Forelimb muscle (tissue), 1 donor: ENCODE measurements around the gene ARAP1. TPM values are rescaled to one million over a fixed set of nuclear protein-coding genes. Genes with fewer than 3 reads are reported as not detected.

ENCODE experiments used
- DNase-seq: peaks from one replicate; pipeline ENCODE4 v3.0.0-alpha.2; 2013; ENCODE audit warnings: low read depth
- polyA plus RNA-seq: library from polyadenylated mRNA; unstranded; fragments of 120-200 nt; gene quantifications from one replicate; pipeline ENCODE4 v1.2.1, GENCODE V29; 2013; ENCODE audit not compliant: insufficient read length

ARAP1 gene
- polyA plus RNA-seq, 1 donor: 55.3 TPM

DNA sequence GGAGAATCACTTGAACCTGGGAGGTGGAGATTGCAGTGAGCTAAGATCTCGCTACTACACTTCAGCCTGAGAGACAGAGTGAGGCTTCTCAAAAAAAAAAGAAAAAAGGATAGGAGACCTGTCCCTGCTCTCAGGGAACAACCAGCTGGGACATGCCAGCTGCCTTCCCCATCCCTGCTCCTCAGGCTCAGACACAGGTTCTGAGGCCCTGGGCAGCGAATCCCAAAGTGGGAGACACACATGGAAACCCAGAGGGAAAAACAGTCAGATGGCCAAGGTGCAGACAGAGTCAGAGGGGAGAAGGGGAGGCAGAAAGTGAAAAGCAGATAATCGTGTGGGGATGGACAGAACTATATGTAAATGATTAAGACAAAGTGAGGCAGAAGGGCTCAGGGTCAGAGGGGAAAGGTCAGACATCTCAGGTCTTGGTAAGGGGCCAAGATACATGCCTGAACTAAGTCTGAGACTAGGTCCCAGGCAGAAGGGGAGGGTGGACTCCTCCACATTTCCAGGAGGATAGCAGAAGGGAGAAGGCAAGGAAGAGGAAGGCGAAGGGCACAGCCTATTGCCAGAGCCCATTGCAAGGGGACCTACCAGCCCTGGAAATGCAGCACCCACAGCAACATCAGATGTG is 27.4 kb upstream of the ARAP1 start:
- DNase-seq: no peak

DNA sequence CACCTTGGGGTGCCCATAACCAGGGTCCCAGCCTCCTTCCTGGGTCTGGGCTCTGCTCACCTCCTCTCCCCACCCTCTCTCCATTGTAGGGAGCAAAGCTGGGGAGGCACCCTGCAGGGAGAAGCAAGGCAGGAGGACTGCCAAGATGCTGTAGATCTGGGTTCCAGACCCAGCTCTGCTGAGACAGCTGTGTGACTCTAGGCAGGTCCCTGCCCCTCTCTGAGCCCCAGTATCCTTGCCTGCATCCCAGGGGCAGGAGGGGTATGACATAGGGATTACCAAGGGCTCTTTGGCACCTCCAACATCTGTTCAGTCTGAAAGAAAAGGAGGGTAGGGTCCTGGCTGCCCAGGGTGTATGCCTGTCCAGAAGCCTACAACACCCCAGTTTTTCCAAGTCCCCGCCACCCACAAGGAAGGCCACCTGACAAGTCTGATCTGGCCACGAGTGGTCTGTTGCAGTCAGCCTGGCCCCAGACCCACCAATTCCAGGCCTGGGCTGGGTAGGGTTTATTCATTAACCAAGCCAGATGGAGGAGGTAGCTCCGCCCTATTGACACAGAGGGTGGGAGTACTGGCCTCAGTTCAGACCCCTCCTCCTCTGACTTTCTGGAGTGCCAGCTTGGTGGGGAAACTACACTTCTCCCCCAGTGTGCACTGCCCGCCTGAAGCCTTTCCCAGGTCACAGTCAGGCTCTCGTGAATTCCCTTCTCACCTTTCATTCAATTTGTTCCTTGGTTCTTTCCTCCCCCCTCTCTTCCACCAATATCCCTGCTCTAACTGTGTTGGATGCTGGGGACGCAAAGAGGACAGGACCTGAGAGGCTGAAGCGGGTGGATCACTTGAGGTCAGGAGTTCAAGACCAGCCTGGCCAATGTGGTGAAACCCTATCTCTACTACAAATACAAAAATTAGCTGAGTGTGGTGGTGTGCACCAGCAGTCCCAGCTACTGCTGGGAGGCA is 26.6 kb upstream of the ARAP1 start:
- no peak for DNase-seq

DNA sequence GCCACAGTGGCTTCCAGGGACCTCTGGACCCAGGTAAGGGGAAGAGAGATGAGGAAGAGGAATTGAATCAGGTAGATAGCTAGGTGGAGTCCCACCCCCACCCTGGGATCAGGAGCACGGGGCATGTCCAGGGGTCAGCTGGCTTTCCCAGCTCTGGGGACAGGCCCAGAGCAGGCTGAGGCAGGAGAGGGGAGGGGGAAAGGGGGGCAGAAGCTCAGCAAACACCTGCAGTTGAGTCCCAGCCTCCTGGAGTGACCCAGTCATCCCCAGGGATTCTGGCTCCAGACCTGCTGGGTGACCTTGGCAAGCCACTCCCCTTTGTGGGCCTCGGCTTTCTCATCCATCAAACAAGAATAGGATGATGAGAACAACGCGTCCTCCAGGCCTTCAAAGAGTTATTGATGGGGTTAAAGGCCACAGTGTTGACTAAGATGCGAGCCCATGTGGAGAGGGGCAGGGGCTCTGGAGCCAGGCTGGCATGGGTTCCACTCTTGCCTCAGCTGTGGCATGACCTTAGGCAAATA is 25.6 kb upstream of the ARAP1 start:
- no peak for DNase-seq

- DNase-seq: no peak
These were observed 24.9 kb upstream of the ARAP1 start for GRCh38 chr11:72776844-72777754.

DNA sequence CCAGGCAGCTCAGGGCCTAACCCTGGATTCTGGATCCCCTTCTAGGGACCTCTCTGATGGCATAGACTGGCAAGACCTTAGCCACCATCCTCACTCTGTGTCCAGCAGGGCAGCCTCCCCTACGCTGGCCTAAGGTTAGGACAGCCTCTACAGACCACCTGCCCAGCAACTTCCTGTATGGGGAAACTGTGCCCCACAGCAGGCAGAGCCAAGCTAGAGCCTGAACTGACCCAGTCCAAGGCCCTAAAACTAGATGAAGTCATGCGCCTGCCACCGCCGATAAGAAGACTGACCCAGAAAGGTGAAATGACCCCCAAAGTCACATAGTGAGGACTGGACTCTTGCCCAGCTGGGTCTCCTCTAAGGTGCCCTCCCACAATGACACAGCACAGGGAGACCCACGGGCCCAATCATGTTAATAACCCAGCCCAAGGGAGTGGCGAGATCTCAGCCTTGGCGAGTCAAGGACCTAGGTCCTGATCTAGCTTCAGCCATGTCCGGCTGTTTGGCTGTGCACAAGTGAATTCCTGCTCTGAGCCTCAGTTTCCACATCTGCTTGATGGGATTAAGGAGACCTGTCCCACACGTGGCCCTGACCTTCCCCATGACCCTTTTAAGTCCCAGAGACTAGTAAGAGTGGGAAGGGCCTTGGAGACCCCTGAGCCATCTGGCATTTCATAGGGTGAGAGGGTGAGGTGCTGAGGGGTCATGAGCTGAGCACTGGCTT is 24.1 kb upstream of the ARAP1 start:
- no peak for DNase-seq

DNA sequence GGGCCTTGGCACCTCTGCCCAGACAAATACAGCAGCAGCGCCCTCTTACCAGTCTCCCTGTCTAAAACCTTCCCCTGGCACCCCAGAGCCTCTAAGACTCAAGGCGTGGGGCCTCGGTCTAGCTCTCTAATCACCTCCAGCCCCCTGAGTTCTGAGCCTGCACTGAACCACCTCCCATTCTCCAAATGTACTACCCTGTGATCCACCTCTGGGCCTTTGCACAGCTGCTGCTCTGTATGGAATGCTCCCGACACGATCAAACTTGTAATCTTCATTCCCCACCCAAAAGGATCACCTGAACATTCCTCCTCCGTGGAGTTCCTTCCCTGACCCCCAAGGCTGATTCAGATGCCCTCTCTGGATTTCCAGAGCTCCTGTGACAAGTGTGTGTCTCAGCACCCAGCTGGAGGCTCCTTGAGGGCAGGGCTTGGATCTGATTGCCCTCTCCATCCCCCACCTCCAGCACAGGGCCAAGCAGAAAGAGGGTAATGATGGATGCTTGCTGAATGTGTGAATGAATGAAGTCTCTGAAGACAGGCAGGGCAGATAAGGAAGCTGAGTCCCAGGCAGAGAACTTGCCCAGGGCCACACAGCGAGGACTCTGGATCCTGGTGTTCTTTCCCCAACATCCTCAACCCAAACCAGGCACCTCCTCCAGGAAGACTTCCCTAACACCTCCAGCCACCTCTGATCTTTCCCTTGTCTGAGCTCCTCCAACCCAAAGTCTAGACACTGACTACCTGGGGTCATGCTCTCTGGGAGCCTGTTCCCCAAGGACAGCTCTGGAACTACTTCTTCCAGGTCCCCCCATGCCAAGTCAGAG is 23.3 kb upstream of the ARAP1 start:
- no peak for DNase-seq

- no peak for DNase-seq
These were observed 22.3 kb upstream of the ARAP1 start for GRCh38 chr11:72774499-72774898.

DNA sequence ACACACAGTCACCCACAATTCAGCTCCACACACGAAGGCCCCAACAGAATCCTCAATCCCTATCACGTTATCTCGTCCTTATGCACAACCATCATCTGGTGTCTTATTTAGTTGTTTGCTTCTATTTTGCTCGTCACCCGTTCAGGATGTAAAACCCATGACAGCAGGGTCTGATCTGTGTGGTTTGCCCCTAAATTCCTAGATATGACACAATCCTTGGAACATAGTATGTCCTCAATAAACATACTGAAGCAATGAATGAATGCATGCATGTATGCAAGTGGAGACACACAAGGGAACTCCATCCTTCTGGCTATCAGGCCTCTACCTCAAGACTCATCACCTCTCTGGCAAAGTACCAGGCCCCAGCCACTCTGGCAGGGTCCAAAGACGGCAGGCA is 21.5 kb upstream of the ARAP1 start:
- no peak for DNase-seq

DNA sequence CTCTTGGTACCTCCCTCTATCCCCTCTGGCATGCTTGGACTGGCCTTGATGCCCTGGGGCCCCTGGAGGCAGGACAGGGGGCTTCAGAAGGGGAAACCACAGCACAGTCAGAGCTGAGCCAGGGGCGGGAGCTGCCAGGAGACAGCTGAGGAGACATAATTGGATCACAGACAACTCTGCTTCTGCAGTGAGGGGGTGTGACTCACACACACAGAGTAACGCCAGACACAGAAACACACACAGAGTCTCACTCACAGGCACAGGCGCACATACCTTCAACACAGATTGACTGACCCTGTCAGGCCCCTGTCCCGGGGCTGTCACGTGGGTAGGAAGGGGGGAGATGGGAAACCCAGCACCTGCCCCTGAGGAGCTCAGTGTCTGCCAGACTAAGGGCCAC is 21.1 kb upstream of the ARAP1 start:
- DNase-seq: peak; percentile 66

GRCh38 chr11:72772059-72772458 is 19.9 kb upstream of the ARAP1 start:
- DNase-seq: no peak

- no peak for DNase-seq
These were observed 19.3 kb upstream of the ARAP1 start for GRCh38 chr11:72771507-72771906.

GRCh38 chr11:72770799-72771198 is 18.6 kb upstream of the ARAP1 start:
- DNase-seq: no peak

DNA sequence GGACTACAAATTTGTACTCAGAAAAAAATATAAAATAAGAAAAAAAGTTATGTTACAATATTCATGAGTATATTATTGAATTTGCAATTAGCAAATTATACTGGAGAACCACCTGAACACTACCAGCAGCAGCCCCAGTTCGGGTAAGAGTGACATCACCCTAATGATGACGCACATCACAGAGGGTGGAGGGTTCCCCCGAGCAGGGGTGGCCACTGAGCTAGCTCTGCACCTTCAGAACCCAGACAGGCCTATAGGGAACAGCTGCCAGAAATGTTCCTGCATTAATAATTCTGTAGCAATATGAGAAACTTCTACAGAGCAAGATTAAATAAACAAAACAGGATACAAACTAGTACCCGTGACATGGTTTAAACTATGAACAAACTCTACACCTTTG is 17.5 kb upstream of the ARAP1 start:
- no peak for DNase-seq

- no peak for DNase-seq
These were observed 16.4 kb upstream of the ARAP1 start for GRCh38 chr11:72768581-72768980.

- DNase-seq: no peak
These were observed 15.2 kb upstream of the ARAP1 start for GRCh38 chr11:72767203-72768062.

GRCh38 chr11:72766152-72766902 is 14.1 kb upstream of the ARAP1 start:
- DNase-seq: no peak

DNA sequence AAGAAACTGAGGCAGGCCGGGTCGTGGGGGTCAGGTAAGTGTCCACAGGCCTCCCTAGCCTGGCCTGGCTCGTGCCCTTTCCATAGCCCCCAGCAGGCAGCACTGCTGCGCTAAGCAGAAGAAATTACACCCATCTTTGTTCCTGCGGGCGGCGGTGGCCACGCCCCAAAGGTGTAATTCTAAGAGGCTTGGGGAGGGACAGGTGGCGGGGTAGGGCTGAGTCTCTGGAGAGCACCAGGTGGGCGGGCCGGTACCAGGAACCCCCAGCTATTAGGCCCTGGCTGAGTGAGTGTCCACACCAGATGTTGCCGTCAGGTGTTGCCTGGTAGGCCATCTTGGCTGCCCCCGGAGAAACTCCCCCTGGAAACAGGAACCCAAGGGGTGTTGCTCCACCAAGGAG is 12.3 kb upstream of the ARAP1 start:
- DNase-seq: no peak

GRCh38 chr11:72763823-72764222 is 11.6 kb upstream of the ARAP1 start:
- DNase-seq: no peak
